ENCODE data around the gene RSL1D1.

The RSL1D1 gene

GRCh38 chr16:11794447-11794846, 56.9 kb downstream of the RSL1D1 start:
- no peak for TF ChIP-seq CTCF (IDR thresholded peaks at IDR 0.05; ENCODE audit: poor library complexity, severe bottlenecking)
- H3K27ac ChIP-seq (ENCODE audit: poor library complexity, severe bottlenecking): peak overlapping the region; percentile 3
- H3K4me3 ChIP-seq (ENCODE audit: severe bottlenecking): no peak overlapping the region
- H3K4me1 ChIP-seq (ENCODE audit: insufficient read depth, poor library complexity, severe bottlenecking): peaks cover 11% of the 10 kb centered on the region
- DNase-seq (ENCODE audit: low spot score): no peak
- H3K27me3 ChIP-seq (ENCODE audit: insufficient read depth, poor library complexity, severe bottlenecking): no peaks in the 10 kb centered on the region
- ATAC-seq (ENCODE audit: low read depth): no peak
- H3K36me3 ChIP-seq (ENCODE audit: low read depth): peaks cover 56% of the 10 kb centered on the region
- H3K9me3 ChIP-seq (ENCODE audit: severe bottlenecking): no peaks in the 10 kb centered on the region

- ATAC-seq (ENCODE audit: low read depth) (no peak), DNase-seq (ENCODE audit: low spot score) (no peak)
- Histone ChIP-seq H3K4me1 (ENCODE audit: insufficient read depth, poor library complexity, severe bottlenecking) (peaks cover 11% of the 10 kb centered on the region), H3K4me3 (ENCODE audit: severe bottlenecking) (no peak overlapping the region), H3K27me3 (ENCODE audit: insufficient read depth, poor library complexity, severe bottlenecking) (no peaks in the 10 kb centered on the region), H3K9me3 (ENCODE audit: severe bottlenecking) (no peaks in the 10 kb centered on the region), H3K27ac (ENCODE audit: poor library complexity, severe bottlenecking) (peak overlapping the region; percentile 3), H3K36me3 (ENCODE audit: low read depth) (peaks cover 58% of the 10 kb centered on the region)
- no peak for TF ChIP-seq CTCF (IDR thresholded peaks at IDR 0.05; ENCODE audit: poor library complexity, severe bottlenecking)
Measured at GRCh38 chr16:11793840-11794239, 57.5 kb downstream of the RSL1D1 start.

GRCh38 chr16:11792410-11793241, 58.7 kb downstream of the RSL1D1 start:
- H3K9me3 ChIP-seq (ENCODE audit: severe bottlenecking): no peaks in the 10 kb centered on the region
- peaks cover 58% of the 10 kb centered on the region for H3K36me3 ChIP-seq (ENCODE audit: low read depth)
- TF ChIP-seq CTCF (IDR thresholded peaks at IDR 0.05; ENCODE audit: poor library complexity, severe bottlenecking): no peak
- ATAC-seq (ENCODE audit: low read depth): no peak
- H3K4me1 ChIP-seq (ENCODE audit: insufficient read depth, poor library complexity, severe bottlenecking): peaks cover 11% of the 10 kb centered on the region
- no peak for DNase-seq (ENCODE audit: low spot score)
- no peaks in the 10 kb centered on the region for H3K27me3 ChIP-seq (ENCODE audit: insufficient read depth, poor library complexity, severe bottlenecking)
- no peak overlapping the region for H3K27ac ChIP-seq (ENCODE audit: poor library complexity, severe bottlenecking)
- H3K4me3 ChIP-seq (ENCODE audit: severe bottlenecking): no peak overlapping the region

- TF ChIP-seq CTCF (IDR thresholded peaks at IDR 0.05; ENCODE audit: poor library complexity, severe bottlenecking): no peak
- no peak for ATAC-seq (ENCODE audit: low read depth)
- peaks cover 58% of the 10 kb centered on the region for H3K36me3 ChIP-seq (ENCODE audit: low read depth)
- H3K27ac ChIP-seq (ENCODE audit: poor library complexity, severe bottlenecking): no peak overlapping the region
- DNase-seq (ENCODE audit: low spot score): no peak
- no peak overlapping the region for H3K4me3 ChIP-seq (ENCODE audit: severe bottlenecking)
- no peaks in the 10 kb centered on the region for H3K27me3 ChIP-seq (ENCODE audit: insufficient read depth, poor library complexity, severe bottlenecking)
- H3K9me3 ChIP-seq (ENCODE audit: severe bottlenecking): no peaks in the 10 kb centered on the region
- H3K4me1 ChIP-seq (ENCODE audit: insufficient read depth, poor library complexity, severe bottlenecking): peaks cover 11% of the 10 kb centered on the region
Measured at GRCh38 chr16:11791144-11791828, 60.1 kb downstream of the RSL1D1 start.

All from RWPE2 (cell line).